CD4-positive, CD25-positive, alpha-beta regulatory T cell (primary cell): ENCODE results near the gene ELAPOR1. TPM values are rescaled to one million over a fixed set of nuclear protein-coding genes. Genes with fewer than 3 reads are reported as not detected.

Experiments used
- ATAC-seq, 2 donors: fragments of 150-1000 bp; cut with Tn5 transposase; one replicate each; pipeline ENCODE4 v1.10.0; 2021; ENCODE audit warnings: low read depth in 2 of 2, moderate number of reproducible peaks in 2 of 2, moderate library complexity in 1 of 2
- DNase-seq, 3 donors: peaks; one replicate each; pipeline versions ENCODE4 v3.0.0 to v3.0.0-alpha.2; 2012 to 2022; ENCODE audit warnings: mixed read lengths in 1 of 3
- H3K27ac ChIP-seq: one replicate; pipeline ENCODE4 v1.7.0; 2013; ENCODE audit warnings: mild to moderate bottlenecking, low read length; ENCODE audit not compliant: insufficient read depth, poor library complexity, severe bottlenecking
- H3K27me3 ChIP-seq: one replicate; pipeline ENCODE4 v1.7.0; 2013; ENCODE audit warnings: low read length; ENCODE audit not compliant: control insufficient read depth, insufficient read depth
- H3K36me3 ChIP-seq: one replicate; pipeline ENCODE4 v1.7.0; 2013; ENCODE audit warnings: mild to moderate bottlenecking, low read length, moderate library complexity; ENCODE audit not compliant: control insufficient read depth, insufficient read depth
- H3K4me1 ChIP-seq: 2 replicates; pipeline ENCODE4 v1.7.0; 2013; ENCODE audit warnings: mild to moderate bottlenecking, low read length; ENCODE audit not compliant: insufficient read depth, control insufficient read depth, poor library complexity, severe bottlenecking
- H3K4me3 ChIP-seq: one replicate; pipeline ENCODE4 v1.7.0; 2013; ENCODE audit warnings: low read depth, mild to moderate bottlenecking, low read length, moderate library complexity
- H3K9me3 ChIP-seq, 2 experiments: 1 replicate in 1 of 2; 2 replicates in 1 of 2; pipeline ENCODE4 v1.7.0; 2013; ENCODE audit warnings: low read length in 2 of 2, mild to moderate bottlenecking in 1 of 2, moderate library complexity in 1 of 2; ENCODE audit not compliant: control insufficient read depth in 2 of 2
- H3K27ac Mint-ChIP-seq, 3 donors: one replicate each; pipeline ENCODE4 v1.8.0; 2020 to 2022; ENCODE audit warnings: mild to moderate bottlenecking in 3 of 3, mixed read lengths in 3 of 3, moderate library complexity in 2 of 3
- H3K27me3 Mint-ChIP-seq: one replicate; pipeline ENCODE4 v1.8.0; 2022; ENCODE audit warnings: mild to moderate bottlenecking, mixed read lengths
- H3K36me3 Mint-ChIP-seq: one replicate; pipeline ENCODE4 v1.8.0; 2020; ENCODE audit warnings: mixed read lengths
- H3K4me1 Mint-ChIP-seq, 4 donors: one replicate each; pipeline ENCODE4 v1.8.0; 2020 to 2022; ENCODE audit warnings: mixed read lengths in 4 of 4, mild to moderate bottlenecking in 1 of 4
- H3K4me3 Mint-ChIP-seq, 4 donors: one replicate each; pipeline ENCODE4 v1.8.0; 2020 to 2022; ENCODE audit warnings: mild to moderate bottlenecking in 4 of 4, mixed read lengths in 4 of 4, moderate library complexity in 3 of 4
- H3K9me3 Mint-ChIP-seq, 7 donors: one replicate each; pipeline ENCODE4 v1.8.0; 2020 to 2022; ENCODE audit warnings: mixed read lengths in 7 of 7, mild to moderate bottlenecking in 3 of 7, moderate library complexity in 2 of 7
- polyA plus RNA-seq, 4 donors: library from polyadenylated mRNA; unstranded; fragments of 300-500 nt; fragmentation: Illumina TruSeq; gene quantifications; one replicate each; pipeline ENCODE4 v1.2.3, GENCODE V29; 2021
- total RNA-seq: library from RNA; stranded (reverse); gene quantifications from one replicate; pipeline ENCODE4 v1.2.3, GENCODE V29; 2022

ELAPOR1 gene, protein sequence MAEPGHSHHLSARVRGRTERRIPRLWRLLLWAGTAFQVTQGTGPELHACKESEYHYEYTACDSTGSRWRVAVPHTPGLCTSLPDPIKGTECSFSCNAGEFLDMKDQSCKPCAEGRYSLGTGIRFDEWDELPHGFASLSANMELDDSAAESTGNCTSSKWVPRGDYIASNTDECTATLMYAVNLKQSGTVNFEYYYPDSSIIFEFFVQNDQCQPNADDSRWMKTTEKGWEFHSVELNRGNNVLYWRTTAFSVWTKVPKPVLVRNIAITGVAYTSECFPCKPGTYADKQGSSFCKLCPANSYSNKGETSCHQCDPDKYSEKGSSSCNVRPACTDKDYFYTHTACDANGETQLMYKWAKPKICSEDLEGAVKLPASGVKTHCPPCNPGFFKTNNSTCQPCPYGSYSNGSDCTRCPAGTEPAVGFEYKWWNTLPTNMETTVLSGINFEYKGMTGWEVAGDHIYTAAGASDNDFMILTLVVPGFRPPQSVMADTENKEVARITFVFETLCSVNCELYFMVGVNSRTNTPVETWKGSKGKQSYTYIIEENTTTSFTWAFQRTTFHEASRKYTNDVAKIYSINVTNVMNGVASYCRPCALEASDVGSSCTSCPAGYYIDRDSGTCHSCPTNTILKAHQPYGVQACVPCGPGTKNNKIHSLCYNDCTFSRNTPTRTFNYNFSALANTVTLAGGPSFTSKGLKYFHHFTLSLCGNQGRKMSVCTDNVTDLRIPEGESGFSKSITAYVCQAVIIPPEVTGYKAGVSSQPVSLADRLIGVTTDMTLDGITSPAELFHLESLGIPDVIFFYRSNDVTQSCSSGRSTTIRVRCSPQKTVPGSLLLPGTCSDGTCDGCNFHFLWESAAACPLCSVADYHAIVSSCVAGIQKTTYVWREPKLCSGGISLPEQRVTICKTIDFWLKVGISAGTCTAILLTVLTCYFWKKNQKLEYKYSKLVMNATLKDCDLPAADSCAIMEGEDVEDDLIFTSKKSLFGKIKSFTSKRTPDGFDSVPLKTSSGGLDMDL
- total RNA-seq (19.5 TPM), polyA plus RNA-seq (10 to 100 TPM in 3 of 4 donors, 1 to 10 TPM in 1; 9.8 to 17.9 (median 15.6) TPM)

GRCh38 chr1:109113590-109114341, at the start of gene ELAPOR1:
ELAPOR1 (plus strand) TSS chr1:109114115; CDS start chr1:109114184, 69 bp downstream.
- Mint-ChIP-seq H3K27me3 (peaks cover 14% of the 10 kb centered on the region), H3K4me1 (peaks cover 15 to 38% (median 25%) of the 10 kb centered on the region in 4 donors), H3K27ac (peak within 1 kb of the TSS; percentile 94 to 97 (median 95)), H3K4me3 (peak within 1 kb of the TSS; percentile 86 to 98 (median 92)), H3K36me3 (peaks cover 4% of the 10 kb centered on the region), H3K9me3 (peaks cover 0 to 2% (median 0%) of the 10 kb centered on the region in 7 donors)
- Histone ChIP-seq H3K4me1 (peaks cover 28% of the 10 kb centered on the region), H3K36me3 (no peaks in the 10 kb centered on the region), H3K27me3 (peaks cover 2% of the 10 kb centered on the region), H3K27ac (peak within 1 kb of the TSS; percentile 67), H3K9me3 (no peaks in the 10 kb centered on the region), H3K4me3 (peak within 1 kb of the TSS; percentile 71)
- DNase-seq (peak; percentile 90 to 94 (median 90)), ATAC-seq (peak; percentile 93 to 95)

DNA sequence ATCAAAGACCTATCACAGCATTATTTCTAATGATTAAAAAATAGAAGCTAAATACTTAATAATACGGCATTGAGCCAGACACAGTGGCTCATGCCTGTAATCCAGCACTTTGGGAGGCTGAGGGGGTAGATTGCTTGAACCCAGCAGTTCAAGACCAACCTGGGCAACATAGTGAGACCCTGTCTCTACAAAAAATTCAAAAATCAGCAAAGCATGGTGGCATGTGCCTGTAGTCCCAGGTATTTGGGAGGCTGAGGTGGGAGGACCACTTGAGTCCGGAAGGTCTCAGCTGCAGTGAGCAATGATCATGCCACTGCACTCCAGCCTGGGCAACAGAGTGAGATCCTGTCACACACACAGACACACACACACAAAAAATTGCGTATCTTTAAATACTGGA, 48.8 kb upstream of the ELAPOR1 start:
- Histone ChIP-seq H3K9me3 (no peaks in the 10 kb centered on the region), H3K27me3 (no peaks in the 10 kb centered on the region), H3K27ac (no peak overlapping the region), H3K36me3 (peaks cover 40% of the 10 kb centered on the region), H3K4me3 (no peak overlapping the region), H3K4me1 (no peaks in the 10 kb centered on the region)
- Mint-ChIP-seq H3K27me3 (no peaks in the 10 kb centered on the region), H3K4me1 (peaks cover 0 to 7% (median 3%) of the 10 kb centered on the region in 4 donors), H3K36me3 (peaks cover 14% of the 10 kb centered on the region), H3K27ac (no peak overlapping the region), H3K9me3 (no peaks in the 10 kb centered on the region), H3K4me3 (no peak overlapping the region)
- ATAC-seq, result no peak
- no peak for DNase-seq

DNA sequence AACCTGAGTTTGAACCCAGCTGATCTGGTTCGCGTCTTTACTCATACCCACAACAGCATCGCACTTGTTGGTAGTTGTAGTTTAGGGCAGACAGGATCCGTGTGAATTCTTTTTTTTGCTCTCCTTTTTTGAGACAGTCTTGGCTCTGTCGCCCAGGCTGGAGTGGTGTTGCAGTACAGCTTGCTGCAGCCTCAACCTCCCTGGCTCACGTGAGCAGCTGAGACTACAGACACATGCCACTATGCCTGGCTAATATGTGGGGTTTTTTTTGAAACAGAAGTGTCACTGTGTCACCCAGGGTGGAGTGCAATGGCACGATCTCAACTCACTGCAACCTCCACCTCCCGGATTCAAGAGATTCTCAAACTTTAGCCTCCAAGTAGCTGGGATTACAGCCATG, 46.0 kb upstream of the ELAPOR1 start:
- H3K4me1 ChIP-seq, result no peaks in the 10 kb centered on the region
- H3K4me3 ChIP-seq, result no peak overlapping the region
- Mint-ChIP-seq H3K36me3 (peaks cover 21% of the 10 kb centered on the region), H3K4me3 (no peak overlapping the region), H3K27me3 (no peaks in the 10 kb centered on the region), H3K27ac (no peak overlapping the region), H3K9me3 (no peaks in the 10 kb centered on the region), H3K4me1 (peaks cover 5 to 9% (median 7%) of the 10 kb centered on the region in 4 donors)
- H3K9me3 ChIP-seq, result no peaks in the 10 kb centered on the region
- no peak overlapping the region for H3K27ac ChIP-seq
- no peaks in the 10 kb centered on the region for H3K27me3 ChIP-seq
- H3K36me3 ChIP-seq, result peaks cover 37% of the 10 kb centered on the region
- no peak for ATAC-seq
- DNase-seq, result no peak

DNA sequence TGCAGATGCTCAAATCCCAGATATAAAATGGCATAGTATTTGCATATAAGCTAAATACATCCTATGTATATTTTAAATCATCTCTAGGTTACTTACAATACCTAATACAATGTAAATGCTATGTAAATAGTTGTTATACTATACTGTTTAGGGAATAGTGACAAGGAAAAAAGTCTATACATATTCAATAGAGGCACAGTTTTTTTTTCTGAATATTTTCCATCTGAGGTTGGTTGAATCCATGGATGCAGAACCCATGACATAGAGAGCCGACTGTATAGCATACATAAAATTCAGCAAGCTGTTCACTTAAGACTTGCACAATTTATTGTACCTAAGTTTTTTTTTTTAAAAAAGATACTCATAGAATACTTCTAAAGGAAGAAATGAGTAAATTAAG, 44.6 kb upstream of the ELAPOR1 start:
- DNase-seq, result no peak
- ATAC-seq, result no peak
- no peaks in the 10 kb centered on the region for H3K9me3 ChIP-seq
- H3K4me1 Mint-ChIP-seq, result peaks cover 5 to 11% (median 8%) of the 10 kb centered on the region in 4 donors
- H3K27ac ChIP-seq, result no peak overlapping the region
- no peaks in the 10 kb centered on the region for H3K9me3 Mint-ChIP-seq
- H3K27me3 ChIP-seq, result no peaks in the 10 kb centered on the region
- H3K4me3 ChIP-seq, result no peak overlapping the region
- H3K27me3 Mint-ChIP-seq, result no peaks in the 10 kb centered on the region
- no peaks in the 10 kb centered on the region for H3K4me1 ChIP-seq
- peaks cover 29% of the 10 kb centered on the region for H3K36me3 ChIP-seq
- H3K4me3 Mint-ChIP-seq, result no peak overlapping the region
- H3K36me3 Mint-ChIP-seq, result peaks cover 18% of the 10 kb centered on the region
- H3K27ac Mint-ChIP-seq, result peak overlapping the region in 1 of 3 donors; percentile 53

DNA sequence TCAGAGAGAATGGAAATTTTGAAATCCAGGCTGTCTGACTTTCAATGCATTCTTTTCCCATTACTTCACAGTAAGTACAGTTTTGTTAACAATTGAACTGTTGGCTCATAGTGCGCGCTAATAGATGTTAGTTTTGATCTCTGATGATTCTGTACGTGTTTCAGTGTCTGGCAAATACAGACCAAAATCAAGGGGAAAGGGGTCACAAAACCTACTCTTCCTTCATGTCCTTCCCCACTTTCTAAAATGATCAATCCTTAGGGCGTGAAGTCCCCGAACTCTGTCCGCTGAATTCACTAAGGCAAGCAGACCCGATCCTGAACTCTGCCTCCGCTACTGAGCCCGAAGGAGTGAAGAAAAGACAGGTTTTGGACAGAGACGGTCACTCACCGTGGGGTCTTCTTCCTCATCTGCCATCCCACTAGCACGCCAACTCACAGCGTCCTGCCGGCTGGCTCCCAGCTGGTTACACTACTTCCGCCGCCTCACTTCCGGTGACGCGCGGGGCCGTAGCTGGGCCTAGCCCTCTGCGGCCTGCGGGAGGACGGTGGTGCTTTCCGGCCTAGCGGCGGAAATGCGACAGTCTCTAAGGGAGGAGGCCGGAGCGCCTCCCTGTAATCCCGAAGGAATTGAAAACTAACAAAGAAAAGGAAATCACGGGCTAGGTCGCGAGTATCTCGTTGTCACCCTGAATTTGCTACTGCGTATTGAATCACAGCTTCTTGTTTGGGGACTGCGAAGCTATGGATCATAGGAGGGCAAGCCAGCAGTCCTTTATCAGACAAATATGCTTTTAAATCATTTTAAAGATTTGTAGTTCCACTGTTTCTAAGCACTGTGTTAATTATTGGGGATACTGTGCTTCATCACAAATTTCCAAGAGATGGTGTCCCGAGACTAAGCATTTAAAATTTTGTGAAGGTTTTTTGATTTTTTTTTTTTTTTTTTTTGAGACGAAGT, 38.1 kb upstream of the ELAPOR1 start, which contains the start of gene TAF13:
TAF13 (minus strand) TSS at position 473 of the 960 bp plus-strand sequence; CDS start at position 417, 56 bp downstream.
- no peaks in the 10 kb centered on the region for H3K9me3 ChIP-seq
- DNase-seq (peak; percentile 82 to 93 (median 86)), ATAC-seq (peak; percentile 98 to 99)
- H3K27me3 ChIP-seq, result no peaks in the 10 kb centered on the region
- Mint-ChIP-seq H3K36me3 (peaks cover 4% of the 10 kb centered on the region), H3K9me3 (no peaks in the 10 kb centered on the region), H3K27ac (peak within 1 kb of the TSS; percentile 99 to 100 (median 100)), H3K4me1 (peaks cover 2 to 26% (median 18%) of the 10 kb centered on the region in 4 donors), H3K4me3 (peak within 1 kb of the TSS; percentile 94 to 98 (median 97)), H3K27me3 (peaks cover 21% of the 10 kb centered on the region)
- peak within 1 kb of the TSS; percentile 96 for H3K4me3 ChIP-seq
- peaks cover 18% of the 10 kb centered on the region for H3K4me1 ChIP-seq
- peak within 1 kb of the TSS; percentile 94 for H3K27ac ChIP-seq
- H3K36me3 ChIP-seq, result peaks cover 2% of the 10 kb centered on the region

DNA sequence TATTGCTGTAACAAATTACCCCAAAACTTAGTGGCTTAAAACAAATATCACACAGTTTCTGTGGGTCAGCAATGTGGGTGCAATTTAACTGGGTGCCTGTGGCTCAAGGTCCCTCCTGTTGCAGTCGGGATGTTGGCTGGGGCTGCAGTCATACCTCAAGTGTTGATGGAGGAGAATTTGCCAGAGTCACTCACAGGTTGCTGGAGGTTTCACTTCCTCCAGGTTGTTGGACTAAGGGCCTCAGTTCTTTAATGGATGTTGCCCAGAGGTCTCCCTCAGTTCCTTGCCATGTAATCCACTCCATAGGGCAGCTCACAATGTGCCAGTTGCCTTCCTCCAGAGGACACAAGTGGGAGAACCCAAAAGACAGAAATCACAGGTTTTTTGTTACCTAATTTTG, 35.6 kb upstream of the ELAPOR1 start:
- Histone ChIP-seq H3K4me1 (peaks cover 18% of the 10 kb centered on the region), H3K27me3 (no peaks in the 10 kb centered on the region), H3K36me3 (no peaks in the 10 kb centered on the region), H3K4me3 (no peak overlapping the region), H3K9me3 (no peaks in the 10 kb centered on the region), H3K27ac (no peak overlapping the region)
- DNase-seq (no peak), ATAC-seq (no peak)
- Mint-ChIP-seq H3K9me3 (no peaks in the 10 kb centered on the region), H3K4me3 (peak overlapping the region in 1 of 4 donors; percentile 66), H3K27me3 (peaks cover 21% of the 10 kb centered on the region), H3K36me3 (no peaks in the 10 kb centered on the region), H3K27ac (no peak overlapping the region), H3K4me1 (peaks cover 0 to 20% (median 17%) of the 10 kb centered on the region in 4 donors)
